ENCODE measurements around the gene ACSM3.
"Not testable (repeated sequence)": the region's sequence is repeated elsewhere in the genome, so short reads cannot be mapped to it uniquely, and the experiment has no call there.

Gene ACSM3

GRCh38 chr16:20763461-20764232, at the start of gene ACSM3:
ACSM3 (plus strand) TSS chr16:20764014; CDS start chr16:20770035, 6,021 bp downstream.
- DNase-seq (ENCODE audit: low read depth) = peak; percentile 28

- not testable (repeated sequence) for DNase-seq (ENCODE audit: low read depth)
Observed at GRCh38 chr16:20717718-20718117, 46.1 kb upstream of the ACSM3 start.

- DNase-seq (ENCODE audit: low read depth) = no peak
Observed at GRCh38 chr16:20720251-20720650, 43.6 kb upstream of the ACSM3 start.

GRCh38 chr16:20726661-20727060, 37.2 kb upstream of the ACSM3 start:
- DNase-seq (ENCODE audit: low read depth) = no peak

GRCh38 chr16:20727181-20727580, 36.6 kb upstream of the ACSM3 start:
- DNase-seq (ENCODE audit: low read depth) = no peak

GRCh38 chr16:20729141-20729540, 34.7 kb upstream of the ACSM3 start:
- DNase-seq (ENCODE audit: low read depth) = no peak

- no peak for DNase-seq (ENCODE audit: low read depth)
Observed at GRCh38 chr16:20734056-20734455, 29.8 kb upstream of the ACSM3 start.

- no peak for DNase-seq (ENCODE audit: low read depth)
Observed at GRCh38 chr16:20734782-20735181, 29.0 kb upstream of the ACSM3 start.

- DNase-seq (ENCODE audit: low read depth) = no peak
Observed at GRCh38 chr16:20735490-20735889, 28.3 kb upstream of the ACSM3 start.

- no peak for DNase-seq (ENCODE audit: low read depth)
Observed at GRCh38 chr16:20740007-20740883, 23.6 kb upstream of the ACSM3 start.

GRCh38 chr16:20740901-20741521, 22.8 kb upstream of the ACSM3 start:
- DNase-seq (ENCODE audit: low read depth) = peak; percentile 50

GRCh38 chr16:20741554-20742285, 22.1 kb upstream of the ACSM3 start, which contains the start of gene THUMPD1:
THUMPD1 (minus strand) TSS chr16:20741818; CDS start chr16:20741739, 79 bp downstream.
- DNase-seq (ENCODE audit: low read depth) = peak; percentile 85

- no peak for DNase-seq (ENCODE audit: low read depth)
Observed at GRCh38 chr16:20743591-20743990, 20.2 kb upstream of the ACSM3 start.

- no peak for DNase-seq (ENCODE audit: low read depth)
Observed at GRCh38 chr16:20744922-20745440, 18.8 kb upstream of the ACSM3 start.

GRCh38 chr16:20746461-20746860, 17.4 kb upstream of the ACSM3 start:
- no peak for DNase-seq (ENCODE audit: low read depth)

- no peak for DNase-seq (ENCODE audit: low read depth)
Observed at GRCh38 chr16:20747030-20747816, 16.6 kb upstream of the ACSM3 start.

- no peak for DNase-seq (ENCODE audit: low read depth)
Observed at GRCh38 chr16:20749474-20749873, 14.3 kb upstream of the ACSM3 start.

- no peak for DNase-seq (ENCODE audit: low read depth)
Observed at GRCh38 chr16:20750558-20750957, 13.3 kb upstream of the ACSM3 start.

- DNase-seq (ENCODE audit: low read depth) = no peak
Observed at GRCh38 chr16:20753727-20754126, 10.1 kb upstream of the ACSM3 start.

GRCh38 chr16:20755238-20755637, 8.6 kb upstream of the ACSM3 start:
- DNase-seq (ENCODE audit: low read depth) = no peak

- not testable (repeated sequence) for DNase-seq (ENCODE audit: low read depth)
Observed at GRCh38 chr16:20755799-20756198, 8.0 kb upstream of the ACSM3 start.
